Activated CD4-positive, alpha-beta T cell treated with anti-CD3 and anti-CD28 coated beads, Interleukin-2, amount 50 U/mL, for 24 hours (primary cell): ENCODE measurements around the gene AUTS2.

Source experiments
- DNase-seq, 2 donors: peaks; one replicate each; pipeline ENCODE4 v3.0.0-alpha.2; 2020; ENCODE audit warnings: low read depth in 1 of 2, low spot score in 1 of 2

AUTS2 gene

DNA sequence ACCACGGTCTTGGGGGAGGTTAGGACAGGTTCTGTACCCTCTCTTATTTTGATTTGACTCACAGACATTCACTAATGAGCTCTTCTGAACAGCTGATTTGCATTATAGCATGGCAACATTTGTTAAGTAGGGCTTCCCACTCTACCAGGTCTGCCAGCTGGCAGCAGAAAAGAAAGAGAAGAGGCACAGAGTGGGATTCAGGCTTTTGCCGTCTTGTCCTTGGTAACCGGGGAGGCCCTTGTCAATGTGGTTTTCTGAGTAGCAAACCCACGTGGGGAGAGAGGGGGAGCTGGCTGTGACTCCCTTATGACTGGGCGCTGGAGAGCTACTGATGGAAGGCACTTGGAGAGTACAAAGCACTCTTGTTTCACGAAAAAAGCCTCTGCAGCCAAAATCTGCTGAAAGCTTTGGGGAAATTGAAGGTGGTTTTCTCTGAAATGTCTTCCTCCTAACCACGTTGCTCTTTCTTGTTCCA is 1178.4 kb downstream of the AUTS2 start:
- DNase-seq: no peak

DNA sequence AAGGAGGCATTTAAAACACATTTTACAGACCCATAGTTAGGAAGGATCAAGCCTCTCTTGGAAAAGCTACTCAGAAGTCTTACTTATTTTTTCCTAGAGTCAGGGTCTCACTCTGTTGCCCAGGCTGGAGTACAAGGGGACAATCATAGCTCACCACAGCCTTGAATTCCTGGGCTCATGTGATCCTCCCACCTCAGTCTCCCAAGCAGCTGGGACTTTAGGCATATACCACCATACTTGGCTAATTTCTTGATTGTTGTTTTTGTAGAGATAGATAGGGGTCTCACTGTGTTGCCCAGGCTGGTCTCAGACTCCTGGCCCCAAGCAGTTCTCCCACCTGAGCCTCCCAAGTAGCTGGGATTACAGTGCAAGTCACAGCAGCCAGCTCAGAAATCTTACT is 1179.0 kb downstream of the AUTS2 start:
- no peak for DNase-seq

DNA sequence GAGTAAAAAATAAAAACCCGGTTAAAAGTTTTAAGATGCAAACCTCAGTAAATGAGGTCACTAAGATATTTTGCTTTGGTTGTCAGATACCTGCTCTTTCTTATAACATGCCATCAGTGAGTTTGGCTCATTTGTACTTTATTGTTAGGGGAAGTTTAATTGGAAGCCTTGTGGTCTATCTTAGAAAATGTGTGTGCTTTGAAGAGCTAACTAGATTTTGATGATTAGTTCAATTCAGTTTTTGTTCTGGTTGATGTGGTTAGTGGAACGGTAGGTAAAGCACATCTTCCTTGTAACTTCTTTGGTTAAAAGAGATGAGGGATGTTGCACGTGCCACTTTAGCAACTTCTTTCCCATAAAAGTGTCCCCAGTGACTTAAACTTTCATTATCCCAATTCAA is 1180.3 kb downstream of the AUTS2 start:
- no peak for DNase-seq

DNA sequence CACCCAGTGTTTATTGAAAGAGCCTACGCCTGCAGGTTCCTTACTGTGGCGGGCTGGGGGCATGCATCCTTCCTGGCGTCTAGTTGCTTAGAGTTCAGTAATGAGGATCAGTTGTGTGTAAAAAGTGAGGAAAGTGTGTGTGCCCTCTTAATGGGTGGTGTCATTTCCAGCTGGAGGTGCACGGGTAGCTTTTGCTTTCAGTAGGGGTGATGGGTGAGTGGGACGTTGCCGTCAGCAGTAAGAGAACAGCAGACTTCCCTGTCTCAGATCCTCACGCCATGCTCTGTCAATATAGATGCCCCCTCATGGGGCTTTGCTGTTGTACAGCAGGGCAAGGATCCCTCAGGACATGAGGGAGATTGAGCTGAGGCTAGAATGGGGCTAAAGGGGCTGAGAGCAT is 1181.0 kb downstream of the AUTS2 start:
- no peak for DNase-seq

DNA sequence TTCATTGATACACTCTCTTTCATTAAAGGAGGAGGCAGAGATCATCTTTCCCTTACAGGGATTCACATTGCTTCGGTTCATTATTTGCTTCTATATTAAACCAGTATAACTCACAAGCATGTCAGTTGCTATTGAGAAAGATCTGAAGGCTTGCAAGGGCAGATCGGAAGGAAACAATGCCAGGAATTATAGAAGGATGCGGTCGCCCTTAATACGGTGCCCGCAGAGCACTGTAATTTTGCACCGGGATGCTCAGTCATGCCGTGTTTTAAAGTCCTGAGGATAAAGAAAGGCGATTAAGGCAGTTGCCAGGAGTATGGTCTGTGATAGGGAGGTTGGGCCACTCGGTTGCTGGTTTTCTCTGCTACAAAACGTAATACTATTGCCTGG is 1183.6 kb downstream of the AUTS2 start:
- DNase-seq: no peak

DNA sequence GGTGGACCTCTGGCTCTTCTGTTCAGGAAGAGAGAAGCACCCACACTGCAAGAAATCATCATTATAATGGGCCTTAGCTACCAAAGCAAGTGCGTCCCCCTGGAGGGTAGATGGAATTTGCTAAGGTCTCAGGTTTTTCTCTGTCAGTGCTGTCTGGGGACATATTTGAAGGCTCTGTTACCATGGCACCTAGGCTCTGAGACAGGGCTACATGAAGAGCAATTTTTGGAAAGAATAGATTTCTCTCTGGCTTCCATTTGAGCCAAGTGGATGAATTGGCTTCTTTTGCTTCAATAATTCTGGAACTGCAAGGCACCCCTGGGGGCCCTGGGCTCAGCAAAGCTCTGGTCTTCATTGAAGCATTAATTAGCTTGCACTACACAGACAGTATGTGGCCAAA is 1184.5 kb downstream of the AUTS2 start:
- no peak for DNase-seq

DNA sequence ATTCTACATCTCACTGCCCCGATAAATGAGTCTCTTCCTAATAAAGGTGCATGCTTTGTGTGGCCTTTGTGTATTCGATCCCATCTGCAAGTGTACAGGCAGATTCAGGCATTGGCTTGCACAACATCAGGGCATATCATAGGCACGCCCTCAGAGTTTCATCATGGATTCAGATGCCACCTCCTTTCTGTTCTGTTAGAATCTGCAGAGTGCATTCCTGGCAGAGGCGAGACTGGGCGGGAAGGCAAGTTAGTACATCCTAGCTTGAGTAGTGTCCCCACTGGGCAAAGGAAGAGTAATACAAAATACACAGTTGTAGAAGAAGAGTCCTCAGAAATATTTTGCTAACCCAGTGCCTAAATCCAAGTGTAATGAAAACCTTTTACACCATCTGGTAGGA is 1187.2 kb downstream of the AUTS2 start:
- no peak for DNase-seq

DNA sequence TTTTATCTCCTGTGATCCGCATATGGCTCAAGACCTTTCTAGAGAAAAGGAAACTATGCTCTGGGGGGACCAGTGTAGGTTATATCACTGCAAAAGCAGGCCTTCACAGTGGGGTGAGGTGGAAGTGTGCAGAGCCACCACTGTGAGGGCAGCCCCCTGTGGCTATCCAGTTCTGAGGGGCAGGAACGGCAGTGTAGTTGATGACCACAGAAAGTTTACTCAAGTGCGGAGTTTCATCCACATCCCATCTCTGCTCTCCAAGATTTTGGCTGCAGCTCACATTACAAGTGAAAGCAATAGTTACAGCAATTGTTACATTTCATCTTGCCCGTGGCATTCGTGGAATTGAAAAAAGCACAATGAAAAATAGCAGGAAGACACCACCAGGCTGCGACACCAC is 1187.8 kb downstream of the AUTS2 start:
- DNase-seq: no peak

DNA sequence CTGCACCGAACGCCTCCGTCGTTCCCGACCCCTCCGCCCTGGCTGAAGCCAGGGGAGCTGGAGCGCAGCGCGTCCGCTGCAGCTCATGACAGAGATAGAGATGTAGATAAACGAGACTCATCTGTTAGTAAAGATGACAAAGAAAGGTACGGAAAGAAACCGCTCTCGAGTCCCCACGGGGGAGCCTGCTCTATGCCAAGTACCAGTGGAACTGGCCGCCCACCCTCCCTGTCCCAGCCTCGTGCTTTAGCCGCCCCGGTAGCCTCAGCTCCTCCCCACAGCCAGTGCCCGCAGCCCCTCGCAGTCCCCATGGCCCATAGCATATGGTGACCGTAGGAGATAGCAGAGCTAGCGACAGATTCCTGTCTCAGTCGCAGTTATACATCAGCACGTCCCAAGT is 1189.0 kb downstream of the AUTS2 start:
- no peak for DNase-seq

DNA sequence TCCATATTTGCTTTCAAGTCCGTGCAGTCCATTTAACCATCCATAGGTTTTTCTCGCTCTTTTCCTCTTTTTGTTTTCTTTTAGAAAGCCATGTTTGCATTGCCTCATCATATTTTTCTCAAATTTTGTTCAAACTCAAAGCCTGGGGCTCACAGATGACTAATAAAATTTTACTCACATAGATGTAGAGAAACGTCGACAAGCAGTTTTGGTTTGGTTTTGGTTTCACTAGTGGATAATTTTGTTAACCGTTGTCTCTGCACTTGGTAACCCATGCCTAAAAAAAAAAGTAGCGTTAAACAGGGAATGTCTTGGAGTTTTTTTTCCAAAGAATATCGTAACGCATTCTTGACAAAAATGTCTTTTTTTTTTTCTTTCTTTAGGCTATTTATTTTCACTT is 1189.5 kb downstream of the AUTS2 start:
- DNase-seq: no peak

DNA sequence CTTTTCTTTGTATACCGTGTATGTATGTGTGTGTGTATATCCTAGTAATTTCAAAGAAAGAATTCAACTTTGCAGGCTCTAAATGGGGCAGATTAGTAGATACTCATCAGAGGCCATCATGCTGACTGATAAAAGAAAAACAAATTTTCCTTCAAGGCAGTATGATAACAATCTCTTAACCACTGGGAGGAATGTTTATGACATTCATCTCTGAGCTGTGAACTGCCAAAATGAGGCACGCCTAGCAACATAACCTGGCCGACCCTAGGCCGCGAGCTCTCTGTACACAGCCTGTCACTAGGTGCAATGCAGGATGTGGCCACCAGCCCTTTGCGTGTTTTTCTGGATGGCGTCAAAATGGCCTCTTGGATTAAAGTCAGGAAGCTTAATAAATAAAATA is 1190.0 kb downstream of the AUTS2 start:
- DNase-seq: no peak

DNA sequence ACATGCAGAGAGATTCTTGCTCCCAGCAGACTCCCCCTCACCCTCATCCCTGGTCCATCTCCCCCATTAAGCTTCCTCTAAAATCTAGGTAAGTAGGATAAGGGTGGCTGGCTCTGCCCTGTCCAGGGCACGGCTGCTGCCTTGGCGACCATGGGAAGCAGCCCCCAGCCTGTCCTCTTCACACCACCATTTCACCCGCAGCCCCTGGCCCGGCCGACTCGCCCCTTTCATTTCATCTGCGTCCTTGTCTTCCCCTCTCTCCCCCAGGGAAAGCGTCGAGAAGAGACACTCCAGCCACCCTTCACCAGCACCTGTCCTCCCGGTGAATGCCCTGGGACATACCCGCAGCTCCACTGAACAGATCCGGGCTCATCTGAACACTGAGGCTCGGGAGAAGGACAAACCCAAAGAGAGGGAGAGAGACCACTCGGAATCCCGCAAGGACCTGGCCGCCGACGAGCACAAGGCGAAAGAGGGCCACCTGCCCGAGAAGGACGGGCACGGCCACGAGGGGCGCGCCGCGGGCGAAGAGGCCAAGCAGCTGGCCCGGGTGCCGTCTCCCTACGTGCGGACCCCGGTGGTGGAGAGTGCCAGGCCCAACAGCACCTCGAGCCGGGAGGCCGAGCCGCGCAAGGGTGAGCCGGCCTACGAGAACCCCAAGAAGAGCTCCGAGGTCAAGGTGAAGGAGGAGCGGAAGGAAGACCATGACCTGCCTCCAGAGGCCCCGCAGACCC is 1191.4 kb downstream of the AUTS2 start:
- no peak for DNase-seq

DNA sequence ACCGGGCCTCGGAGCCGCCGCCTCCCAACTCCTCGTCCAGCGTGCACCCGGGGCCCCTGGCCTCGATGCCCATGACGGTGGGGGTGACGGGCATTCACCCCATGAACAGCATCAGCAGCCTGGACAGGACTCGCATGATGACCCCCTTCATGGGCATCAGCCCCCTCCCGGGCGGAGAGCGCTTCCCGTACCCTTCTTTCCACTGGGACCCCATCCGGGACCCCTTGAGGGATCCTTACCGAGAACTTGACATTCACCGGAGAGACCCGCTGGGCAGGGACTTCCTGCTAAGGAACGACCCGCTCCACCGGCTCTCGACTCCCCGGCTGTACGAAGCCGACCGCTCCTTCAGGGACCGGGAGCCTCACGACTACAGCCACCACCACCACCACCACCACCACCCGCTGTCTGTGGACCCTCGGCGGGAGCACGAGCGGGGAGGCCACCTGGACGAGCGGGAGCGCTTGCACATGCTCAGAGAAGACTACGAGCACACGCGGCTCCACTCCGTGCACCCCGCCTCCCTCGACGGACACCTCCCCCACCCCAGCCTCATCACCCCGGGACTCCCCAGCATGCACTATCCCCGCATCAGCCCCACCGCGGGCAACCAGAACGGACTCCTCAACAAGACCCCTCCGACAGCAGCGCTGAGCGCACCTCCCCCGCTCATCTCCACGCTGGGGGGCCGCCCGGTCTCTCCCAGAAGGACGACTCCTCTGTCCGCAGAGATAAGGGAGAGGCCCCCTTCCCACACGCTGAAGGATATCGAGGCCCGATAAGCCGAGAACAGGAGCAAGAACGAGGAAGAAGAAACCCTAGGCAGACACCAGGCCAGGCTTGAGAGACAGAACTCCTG is 1192.2 kb downstream of the AUTS2 start:
- DNase-seq: no peak

DNA sequence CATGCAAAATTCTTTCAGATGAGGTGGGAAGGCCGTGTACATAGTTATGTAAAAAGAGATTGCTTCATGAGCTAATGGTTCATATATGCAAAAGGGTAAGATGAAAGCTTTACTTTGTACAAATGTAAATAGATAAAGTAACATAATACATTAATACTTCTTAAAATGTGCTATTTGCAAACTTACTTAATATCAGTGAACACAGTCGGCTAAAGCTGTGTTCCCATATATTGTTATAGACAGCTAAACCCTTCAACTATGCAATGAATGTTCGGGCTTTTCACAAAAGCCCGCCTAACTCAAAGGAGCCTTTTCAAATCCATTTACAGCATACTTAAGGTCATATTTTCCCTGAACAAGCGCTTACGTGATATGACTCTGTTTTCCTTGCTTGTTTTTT is 1193.1 kb downstream of the AUTS2 start:
- DNase-seq: no peak

DNA sequence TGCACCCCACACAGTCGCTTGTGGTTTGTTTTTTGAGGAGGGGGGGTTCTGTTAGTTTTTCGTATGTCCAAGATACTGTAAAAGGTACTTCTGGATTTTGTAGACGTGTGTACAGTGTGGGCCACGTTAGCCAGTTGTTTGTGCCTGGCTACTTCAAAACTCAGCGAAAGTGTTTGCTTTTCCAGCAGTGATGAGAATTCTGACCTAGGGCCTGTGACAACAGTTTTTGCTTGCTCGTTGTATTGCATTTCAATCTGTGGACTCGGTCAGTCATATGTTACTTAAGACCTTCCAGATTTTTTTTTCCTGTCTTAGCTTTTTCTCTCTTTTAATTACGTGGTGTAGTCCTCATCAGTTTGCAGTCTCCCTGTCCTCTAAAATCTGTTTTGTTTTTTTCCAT is 1194.8 kb downstream of the AUTS2 start:
- DNase-seq: no peak

DNA sequence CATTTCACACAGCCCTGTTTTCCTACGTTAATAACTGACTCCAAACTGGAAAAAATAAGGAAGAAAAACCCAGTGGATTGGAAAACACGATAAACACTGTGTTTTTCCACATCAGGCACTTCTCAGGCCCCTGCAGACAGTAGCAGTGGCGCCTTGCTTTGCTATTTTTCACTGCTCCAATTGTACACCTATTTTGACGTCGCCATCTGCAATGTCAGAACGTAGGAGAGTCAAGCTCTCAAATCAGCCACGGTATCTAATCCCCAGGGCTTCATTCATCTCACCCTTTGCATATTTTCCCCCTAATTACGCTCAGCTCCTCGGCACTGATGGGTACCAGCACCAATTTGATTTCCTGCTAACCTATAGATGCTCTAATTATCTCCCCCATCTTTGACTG is 1195.5 kb downstream of the AUTS2 start:
- DNase-seq: no peak

DNA sequence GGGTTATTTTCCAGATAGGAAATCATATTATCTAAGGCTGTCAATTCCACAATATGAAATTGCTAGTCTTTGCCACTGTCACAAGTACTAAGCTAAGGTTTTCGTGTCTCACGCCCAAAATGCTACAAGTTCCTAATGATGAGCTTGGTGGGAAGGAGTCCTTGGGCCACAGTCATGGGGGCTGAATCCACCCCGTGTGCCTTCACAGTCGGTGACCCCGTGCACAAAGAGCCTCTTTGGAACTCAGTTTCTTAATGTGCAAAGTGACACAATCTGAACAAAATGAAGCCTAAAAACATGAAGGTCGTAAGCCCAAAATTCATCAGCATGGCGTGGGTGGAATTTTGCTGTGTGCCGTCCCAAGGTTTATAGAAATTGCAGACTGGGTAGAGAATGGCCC is 1196.7 kb downstream of the AUTS2 start:
- DNase-seq: no peak

DNA sequence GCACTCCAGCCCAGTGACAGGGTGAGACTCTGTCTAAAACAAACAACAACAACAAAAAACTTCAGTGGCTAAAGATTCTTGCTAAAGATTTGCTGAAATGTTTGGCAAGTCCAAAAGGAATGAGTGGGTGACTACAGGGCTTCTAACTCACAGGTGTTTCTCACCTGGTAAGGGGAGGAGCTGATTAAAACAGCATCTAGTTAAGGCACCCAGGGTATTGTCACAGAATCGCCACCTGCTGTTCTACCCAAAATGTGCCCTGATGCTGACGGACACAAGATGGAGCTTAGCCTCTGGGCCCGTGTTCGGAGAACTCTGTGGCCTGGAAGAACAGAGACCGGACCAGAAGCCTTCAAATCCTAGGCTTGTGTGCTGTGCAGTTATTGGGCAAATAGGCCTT is 1197.7 kb downstream of the AUTS2 start:
- no peak for DNase-seq

DNA sequence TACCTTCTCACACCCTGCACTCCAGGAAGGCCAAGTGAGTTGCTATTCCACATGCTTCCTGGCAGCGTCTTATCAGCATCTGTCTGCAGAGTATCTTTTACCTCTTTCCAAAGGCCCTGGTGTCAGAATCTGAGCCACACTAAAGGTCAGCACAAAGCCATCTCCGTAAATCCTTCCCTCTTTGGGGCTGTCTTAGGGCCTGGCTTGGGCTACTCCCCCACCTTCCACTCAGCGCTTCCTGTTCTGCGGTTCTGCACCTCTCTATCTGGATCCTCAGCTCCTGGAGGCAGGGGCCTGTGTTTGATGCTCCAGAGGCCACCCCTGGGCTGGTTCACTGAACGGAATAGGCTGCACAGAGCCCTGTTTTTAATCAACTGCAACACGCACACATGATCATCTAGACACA is 1198.8 kb downstream of the AUTS2 start:
- DNase-seq: no peak

DNA sequence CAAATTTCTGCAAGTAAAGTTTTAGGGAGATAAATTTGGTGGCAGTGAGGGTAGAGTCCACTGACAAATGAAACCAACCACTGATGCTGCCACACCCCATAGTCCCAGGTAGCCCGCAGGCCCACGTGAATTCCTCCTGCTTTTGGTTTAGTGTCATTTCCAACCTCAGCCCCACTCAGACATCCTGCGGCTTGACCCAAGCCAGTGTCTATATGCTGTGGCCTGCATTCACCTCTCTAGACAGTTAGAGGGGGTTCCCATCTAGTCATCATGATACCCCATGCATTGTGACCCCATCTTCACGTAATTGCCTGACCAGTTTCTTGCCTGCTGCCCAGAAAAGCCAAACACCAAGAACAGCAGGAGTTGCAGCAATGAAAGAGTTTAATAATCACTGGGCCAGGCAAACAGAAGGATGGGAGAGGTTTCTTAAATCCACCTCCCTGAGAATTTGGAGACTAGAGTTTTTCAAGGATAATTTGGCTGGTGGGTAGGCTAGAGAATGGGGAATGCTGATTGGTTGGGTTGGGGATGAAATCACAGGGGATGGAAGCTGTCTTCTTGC is 1201.6 kb downstream of the AUTS2 start:
- DNase-seq: no peak

DNA sequence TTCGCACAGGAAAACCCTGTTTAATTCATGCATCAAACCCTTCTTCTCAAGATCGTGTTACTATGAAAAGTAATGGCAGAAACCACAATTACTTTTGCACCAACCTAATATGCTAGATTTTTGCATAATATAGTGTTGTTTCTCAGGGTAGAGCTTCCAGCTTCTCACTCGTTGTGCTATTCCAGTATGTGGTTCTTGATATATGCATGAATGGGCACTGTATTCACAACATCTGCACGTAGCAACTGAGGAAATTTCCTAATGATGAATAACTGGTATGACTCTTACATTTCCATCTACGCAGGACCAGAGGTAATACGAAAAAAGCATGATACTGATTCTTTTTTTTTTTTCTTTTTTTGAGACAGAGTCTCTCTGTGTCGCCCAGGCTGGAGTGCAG is 1207.1 kb downstream of the AUTS2 start:
- no peak for DNase-seq

DNA sequence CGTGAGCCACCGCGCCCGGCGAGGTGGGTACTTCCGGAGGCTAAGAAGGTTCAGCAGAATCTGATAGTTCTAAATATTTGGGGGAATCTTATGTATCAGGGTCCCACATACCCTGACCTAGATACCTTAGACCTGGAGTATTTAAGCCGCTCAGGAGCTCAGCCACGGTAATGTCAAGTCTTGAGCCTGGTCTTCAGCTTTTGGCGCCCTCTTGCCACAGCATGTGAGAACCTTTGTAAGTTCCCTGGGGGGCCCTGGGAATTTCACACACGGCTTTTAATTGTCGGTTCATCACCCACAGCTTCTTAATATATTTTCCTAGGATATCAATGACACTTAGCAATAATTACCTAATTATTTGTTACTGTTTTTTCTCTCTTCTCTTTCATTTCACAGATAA is 1209.4 kb downstream of the AUTS2 start:
- DNase-seq: no peak
